K562 (cell line): ENCODE data around the gene GLIS1.

ENCODE experiments used
- EP300 ChIP-seq: IDR thresholded peaks from 2 replicates; pipeline ENCODE4 v1.6.1; 2012; ENCODE audit warnings: low read length, improper control_type of control experiment
- IFI16 ChIP-seq: fragments of 250-450 bp; sonication (Bioruptor Pico); IDR thresholded peaks from 2 replicates; pipeline ENCODE4 v2.1.2; 2022; ENCODE audit warnings: mild to moderate bottlenecking, inconsistent platforms
- KAT7 ChIP-seq: sonication (generic); formaldehyde crosslinking; IDR thresholded peaks from 2 replicates; pipeline ENCODE4 v1.8.0; 2022; ENCODE audit warnings: missing genetic modification reagents, mild to moderate bottlenecking, borderline replicate concordance
- MAX ChIP-seq: sonication (generic); formaldehyde crosslinking; IDR thresholded peaks from 2 replicates; pipeline ENCODE4 v1.9.0; 2022; ENCODE audit warnings: mild to moderate bottlenecking, missing genetic modification reagents
- NFIX ChIP-seq: fragments of 250-450 bp; sonication (Bioruptor Pico); IDR thresholded peaks from 2 replicates; pipeline ENCODE4 v1.4.0; 2020; ENCODE audit warnings: low read depth, mild to moderate bottlenecking, moderate library complexity
- NR3C1 ChIP-seq: sonication (generic); formaldehyde crosslinking; IDR thresholded peaks from 2 replicates; pipeline ENCODE4 v1.8.1; 2022; ENCODE audit warnings: missing genetic modification reagents
- SIN3A ChIP-seq, 2 experiments: fragments of 150-350 bp in 1 of 2; IDR thresholded peaks; 2 replicates each; pipeline ENCODE4 v1.6.1; 2011 to 2016; ENCODE audit warnings: borderline replicate concordance in 2 of 2, low read depth in 2 of 2, low read length in 2 of 2, mild to moderate bottlenecking in 2 of 2, moderate library complexity in 2 of 2; ENCODE audit not compliant: control insufficient read depth in 1 of 2
- YY1 ChIP-seq, 3 experiments: IDR thresholded peaks; 2 replicates each; pipeline ENCODE4 v1.6.1; 2011; ENCODE audit warnings: low read length in 2 of 3, mild to moderate bottlenecking in 2 of 3, moderate library complexity in 2 of 3, borderline replicate concordance in 1 of 3, control low read depth in 1 of 3, low read depth in 1 of 3; ENCODE audit not compliant: insufficient read depth in 3 of 3, insufficient replicate concordance in 2 of 3, control insufficient read depth in 1 of 3, insufficient read length in 1 of 3; ENCODE audit errors: extremely low read depth in 1 of 3

DNA sequence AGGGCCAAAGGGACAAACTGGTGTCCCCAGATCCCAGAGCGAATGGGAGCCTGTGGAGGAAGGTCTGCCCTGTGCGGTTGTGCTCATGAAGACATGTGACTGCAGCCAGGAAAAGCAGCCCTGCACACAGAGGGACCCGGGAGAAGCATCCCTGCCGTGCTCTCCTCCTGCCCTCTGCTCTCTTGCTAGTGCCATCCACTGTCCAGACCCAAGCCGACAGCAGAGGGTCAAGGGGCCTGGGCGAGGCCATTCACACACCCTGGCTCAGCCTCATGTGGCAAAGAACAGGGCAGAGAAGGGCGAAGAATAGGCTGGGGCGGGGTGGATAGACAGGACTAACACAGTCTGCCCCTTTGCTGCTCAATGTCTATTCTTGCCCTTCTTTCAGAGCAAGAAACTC is 262.4 kb downstream of the GLIS1 start:
- TF ChIP-seq YY1 (IDR thresholded peaks at IDR 0.05; ENCODE audit: borderline replicate concordance in 1 of 3, control insufficient read depth in 1 of 3, extremely low read depth in 1 of 3, insufficient read depth in 3 of 3, insufficient read length in 1 of 3, insufficient replicate concordance in 2 of 3, low read depth in 1 of 3, low read length in 2 of 3) (no peak), EP300 (no peak), NR3C1 (no peak), NFIX (CRISPR knock-in tag) (no peak), SIN3A (IDR thresholded peaks at IDR 0.05; ENCODE audit: borderline replicate concordance in 2 of 2, control insufficient read depth in 1 of 2, low read depth in 2 of 2, low read length in 2 of 2) (no peak), MAX (CRISPR knock-in tag) (no peak), KAT7 (no peak), IFI16 (no peak)
